GM10248 (cell line): ENCODE results near the gene TRMO.

Experiments used
- CTCF ChIA-PET: fragments of 300-600 bp; sonication (Branson Sonifier 250); formaldehyde crosslinking; extraction: SDS; loops from one replicate; lab custom pipeline; 2021; ENCODE audit warnings: antibody characterized with exemption; lab: Yijun Ruan, JAX
- POLR2A ChIA-PET: fragments of 350-650 bp; sonication (Branson Sonifier 250); formaldehyde crosslinking; extraction: SDS; loops from one replicate; lab custom pipeline; 2020; ENCODE audit warnings: antibody characterized with exemption; lab: Yijun Ruan, JAX
- DNase-seq: peaks from one replicate; pipeline ENCODE4 v3.0.0; 2012; ENCODE audit errors: extremely low spot score
- CTCF ChIP-seq: IDR thresholded peaks from 2 replicates; pipeline ENCODE4 v1.5.1; 2012; ENCODE audit warnings: mild to moderate bottlenecking, low read depth; ENCODE audit errors: extremely low read depth, missing control alignments, control extremely low read depth

TRMO gene

GRCh38 chr9:97903177-97903576 lies 19.1 kb downstream of the TRMO start:
- no peak for DNase-seq
- TF ChIP-seq CTCF, result no peak
- CTCF ChIA-PET, result interaction anchor here (1.7 to 6.7 kb wide), 4 partner anchors 13 to 436 kb away, joined by 5 to 111 read pairs (median 43); partner anchors contain the start of gene TRMO
- POLR2A ChIA-PET, result no interaction called here

- TF ChIP-seq CTCF, result peak; percentile 77
- peak; percentile 54 for DNase-seq
- POLR2A ChIA-PET, result no interaction called here
- CTCF ChIA-PET, result interaction anchor here (0.9 to 6.7 kb wide), 29 partner anchors 9 to 439 kb away, joined by 3 to 111 read pairs (median 5); partner anchors contain the start of genes TBC1D2, TRMO and XPA
Measured at GRCh38 chr9:97900738-97901565, 21.3 kb downstream of the TRMO start.

GRCh38 chr9:97900103-97900737 lies 22.1 kb downstream of the TRMO start:
- no peak for TF ChIP-seq CTCF
- ChIA-PET CTCF (interaction anchor here (0.9 to 6.7 kb wide), 24 partner anchors 10 to 438 kb away, joined by 3 to 111 read pairs (median 5); partner anchors contain the start of genes TBC1D2, TRMO and XPA), POLR2A (no interaction called here)
- no peak for DNase-seq

- CTCF ChIA-PET, result interaction anchor here (1.3 to 1.7 kb wide), 3 partner anchors 15 to 27 kb away, joined by 3 to 5 read pairs (median 4); partner anchors contain the start of gene TRMO
- POLR2A ChIA-PET, result interaction anchor here (0.6 kb wide), 1 partner anchor 131 kb away, joined by 7 read pairs; no protein-coding TSS in a partner anchor
- TF ChIP-seq CTCF, result peak; percentile 8
- DNase-seq, result no peak
Measured at GRCh38 chr9:97895695-97896332, 26.5 kb downstream of the TRMO start.

GRCh38 chr9:97895211-97895610 lies 27.1 kb downstream of the TRMO start:
- no peak for TF ChIP-seq CTCF
- POLR2A ChIA-PET, result interaction anchor here (0.6 kb wide), 1 partner anchor 131 kb away, joined by 7 read pairs; no protein-coding TSS in a partner anchor
- CTCF ChIA-PET, result interaction anchor here (1.3 to 1.7 kb wide), 3 partner anchors 15 to 27 kb away, joined by 3 to 5 read pairs (median 4); partner anchors contain the start of gene TRMO
- no peak for DNase-seq

- ChIA-PET CTCF (interaction anchor here (1.0 to 7.1 kb wide), 7 partner anchors 8 to 32 kb away, joined by 3 to 111 read pairs (median 3); no protein-coding TSS in a partner anchor), POLR2A (no interaction called here)
- no peak for DNase-seq
- TF ChIP-seq CTCF, result no peak
Measured at GRCh38 chr9:97892421-97892820, 29.9 kb downstream of the TRMO start.
